Activated CD8-positive, alpha-beta T cell treated with anti-CD3 and anti-CD28 coated beads, Interleukin-2, amount 10 ng/mL, durations not matched to agents 7 days and 5 days (primary cell): ENCODE data around the gene ZDHHC3. TPM values are rescaled to one million over a fixed set of nuclear protein-coding genes. Genes with fewer than 3 reads are reported as not detected.

Experiments
- ATAC-seq: fragments of 150-1000 bp; cut with Tn5 transposase; one replicate; pipeline ENCODE4 v1.10.0; 2021; ENCODE audit warnings: moderate library complexity
- CTCF ChIA-PET: fragments of 350-600 bp; sonication (Branson Sonifier 250); formaldehyde crosslinking; loops from one replicate; lab custom pipeline; 2021; ENCODE audit warnings: antibody characterized with exemption; lab: Charles Lee
- POLR2A ChIA-PET: fragments of 350-600 bp; sonication (Branson Sonifier 250); formaldehyde crosslinking; loops from one replicate; lab custom pipeline; 2021; ENCODE audit warnings: antibody characterized with exemption; lab: Charles Lee
- DNase-seq: peaks from one replicate; pipeline ENCODE4 v3.0.0-alpha.2; 2020
- H3K27ac Mint-ChIP-seq: one replicate; pipeline ENCODE4 v1.8.0; 2021; ENCODE audit warnings: mild to moderate bottlenecking, mixed read lengths
- H3K27me3 Mint-ChIP-seq: one replicate; pipeline ENCODE4 v1.8.0; 2021; ENCODE audit warnings: low read depth, mixed read lengths
- H3K36me3 Mint-ChIP-seq: one replicate; pipeline ENCODE4 v1.8.0; 2021; ENCODE audit warnings: low read depth, mixed read lengths
- H3K4me1 Mint-ChIP-seq: one replicate; pipeline ENCODE4 v1.8.0; 2021; ENCODE audit warnings: low read depth, mixed read lengths
- H3K4me3 Mint-ChIP-seq: one replicate; pipeline ENCODE4 v1.8.0; 2021; ENCODE audit warnings: mild to moderate bottlenecking, mixed read lengths
- H3K9me3 Mint-ChIP-seq: one replicate; pipeline ENCODE4 v1.8.0; 2022; ENCODE audit warnings: mixed read lengths; ENCODE audit not compliant: insufficient read depth
- total RNA-seq, 2 experiments: library from RNA; stranded (reverse); gene quantifications; one replicate each; pipeline ENCODE4 v1.2.3, GENCODE V29; 2021

Gene ZDHHC3
- total RNA-seq, 2 experiments from 2014 or later = 62.3 to 71.3 TPM

GRCh38 chr3:44907612-44908011 is 68.4 kb downstream of the ZDHHC3 start:
- H3K36me3 Mint-ChIP-seq = no peaks in the 10 kb centered on the region
- H3K27ac Mint-ChIP-seq = no peak overlapping the region
- ChIA-PET CTCF (no interaction called here), POLR2A (no interaction called here)
- H3K9me3 Mint-ChIP-seq = no peaks in the 10 kb centered on the region
- ATAC-seq = no peak
- H3K27me3 Mint-ChIP-seq = peaks cover 21% of the 10 kb centered on the region
- H3K4me3 Mint-ChIP-seq = no peak overlapping the region
- no peaks in the 10 kb centered on the region for H3K4me1 Mint-ChIP-seq
- DNase-seq = no peak

DNA sequence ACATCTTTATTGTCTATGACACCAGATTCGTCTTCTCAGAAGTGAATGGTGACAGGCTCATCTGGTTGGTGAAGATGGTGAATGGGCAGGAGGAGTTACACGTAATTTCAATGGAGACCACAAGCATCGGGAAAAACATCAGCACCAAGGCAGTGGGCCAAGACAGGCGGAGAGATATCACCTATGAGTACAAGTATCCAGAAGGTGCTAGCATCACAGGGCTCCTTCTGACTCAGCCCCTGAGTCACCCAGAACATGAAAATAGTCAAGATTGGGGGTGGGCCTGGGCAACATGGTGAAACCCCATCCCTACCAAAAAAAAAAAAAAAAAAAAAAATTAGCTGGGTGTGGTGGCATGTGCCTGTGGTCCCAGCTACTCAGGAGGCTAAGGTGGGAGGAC is 69.0 kb downstream of the ZDHHC3 start:
- Mint-ChIP-seq H3K27ac (no peak overlapping the region), H3K4me3 (no peak overlapping the region), H3K27me3 (peaks cover 21% of the 10 kb centered on the region), H3K36me3 (no peaks in the 10 kb centered on the region), H3K4me1 (no peaks in the 10 kb centered on the region), H3K9me3 (no peaks in the 10 kb centered on the region)
- ChIA-PET CTCF (no interaction called here), POLR2A (no interaction called here)
- ATAC-seq (no peak), DNase-seq (no peak)

GRCh38 chr3:44905446-44906157 is 70.4 kb downstream of the ZDHHC3 start:
- ChIA-PET POLR2A (no interaction called here), CTCF (interaction anchor here (1.4 kb wide), 1 partner anchor 7 kb away, joined by 4 read pairs; no protein-coding TSS in a partner anchor)
- Mint-ChIP-seq H3K4me1 (no peaks in the 10 kb centered on the region), H3K27ac (no peak overlapping the region), H3K27me3 (peaks cover 21% of the 10 kb centered on the region), H3K36me3 (no peaks in the 10 kb centered on the region), H3K9me3 (no peaks in the 10 kb centered on the region), H3K4me3 (no peak overlapping the region)
- no peak for ATAC-seq
- no peak for DNase-seq

- ATAC-seq (no peak), DNase-seq (no peak)
- Mint-ChIP-seq H3K27ac (no peak overlapping the region), H3K9me3 (no peaks in the 10 kb centered on the region), H3K4me3 (no peak overlapping the region), H3K36me3 (no peaks in the 10 kb centered on the region), H3K27me3 (peaks cover 16% of the 10 kb centered on the region), H3K4me1 (no peaks in the 10 kb centered on the region)
- ChIA-PET CTCF (interaction anchor here (1.1 kb wide), 1 partner anchor 11 kb away, joined by 4 read pairs; no protein-coding TSS in a partner anchor), POLR2A (no interaction called here)
These were observed 72.2 kb downstream of the ZDHHC3 start for GRCh38 chr3:44903751-44904150.

DNA sequence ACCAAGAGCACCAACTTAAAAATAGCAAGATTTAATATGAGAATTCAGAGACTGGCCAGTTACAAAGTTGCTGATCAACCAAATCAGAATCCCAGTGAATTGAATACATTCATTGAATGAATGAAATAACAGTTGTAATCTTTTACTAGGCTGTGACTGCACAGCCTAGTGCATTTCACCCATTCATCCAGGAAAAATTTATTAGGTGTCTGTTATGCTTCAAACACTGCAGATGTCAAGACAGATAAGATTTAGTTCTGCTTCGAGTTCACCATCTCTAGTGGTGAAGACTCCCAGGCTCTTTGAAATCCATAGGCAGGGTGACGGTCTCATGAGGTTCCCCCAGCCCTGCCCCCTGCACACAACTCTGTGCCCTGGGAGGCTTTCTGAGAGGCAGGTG is 72.7 kb downstream of the ZDHHC3 start:
- ChIA-PET POLR2A (no interaction called here), CTCF (no interaction called here)
- H3K27ac Mint-ChIP-seq = no peak overlapping the region
- H3K27me3 Mint-ChIP-seq = peaks cover 16% of the 10 kb centered on the region
- H3K9me3 Mint-ChIP-seq = no peaks in the 10 kb centered on the region
- DNase-seq (no peak), ATAC-seq (no peak)
- no peaks in the 10 kb centered on the region for H3K4me1 Mint-ChIP-seq
- H3K36me3 Mint-ChIP-seq = no peaks in the 10 kb centered on the region
- H3K4me3 Mint-ChIP-seq = no peak overlapping the region

DNA sequence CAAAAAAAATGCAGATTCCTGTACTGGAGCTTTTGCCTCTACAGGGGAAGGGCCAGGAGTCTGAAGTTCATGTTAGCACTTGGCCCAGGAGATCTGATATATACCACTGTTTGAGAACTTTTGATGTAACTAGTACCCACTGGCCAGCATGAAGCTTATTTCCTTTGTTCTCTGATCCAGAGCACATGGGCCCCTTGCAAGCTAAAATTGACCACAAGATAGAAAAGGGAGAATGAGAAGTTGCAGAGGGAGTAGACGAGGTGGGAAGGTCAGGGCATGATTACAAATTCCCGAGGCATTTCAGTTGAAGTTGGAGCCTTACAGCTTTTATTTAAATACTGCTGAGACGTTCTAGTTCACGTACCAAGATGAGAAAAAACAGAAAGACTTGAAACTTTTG is 73.3 kb downstream of the ZDHHC3 start:
- Mint-ChIP-seq H3K36me3 (no peaks in the 10 kb centered on the region), H3K27ac (no peak overlapping the region), H3K4me3 (no peak overlapping the region), H3K9me3 (no peaks in the 10 kb centered on the region), H3K4me1 (no peaks in the 10 kb centered on the region), H3K27me3 (peaks cover 9% of the 10 kb centered on the region)
- ATAC-seq = no peak
- CTCF ChIA-PET = interaction anchor here (0.8 kb wide), 2 partner anchors 25 to 370 kb away, joined by 3 read pairs; no protein-coding TSS in a partner anchor
- no peak for DNase-seq
- POLR2A ChIA-PET = no interaction called here

DNA sequence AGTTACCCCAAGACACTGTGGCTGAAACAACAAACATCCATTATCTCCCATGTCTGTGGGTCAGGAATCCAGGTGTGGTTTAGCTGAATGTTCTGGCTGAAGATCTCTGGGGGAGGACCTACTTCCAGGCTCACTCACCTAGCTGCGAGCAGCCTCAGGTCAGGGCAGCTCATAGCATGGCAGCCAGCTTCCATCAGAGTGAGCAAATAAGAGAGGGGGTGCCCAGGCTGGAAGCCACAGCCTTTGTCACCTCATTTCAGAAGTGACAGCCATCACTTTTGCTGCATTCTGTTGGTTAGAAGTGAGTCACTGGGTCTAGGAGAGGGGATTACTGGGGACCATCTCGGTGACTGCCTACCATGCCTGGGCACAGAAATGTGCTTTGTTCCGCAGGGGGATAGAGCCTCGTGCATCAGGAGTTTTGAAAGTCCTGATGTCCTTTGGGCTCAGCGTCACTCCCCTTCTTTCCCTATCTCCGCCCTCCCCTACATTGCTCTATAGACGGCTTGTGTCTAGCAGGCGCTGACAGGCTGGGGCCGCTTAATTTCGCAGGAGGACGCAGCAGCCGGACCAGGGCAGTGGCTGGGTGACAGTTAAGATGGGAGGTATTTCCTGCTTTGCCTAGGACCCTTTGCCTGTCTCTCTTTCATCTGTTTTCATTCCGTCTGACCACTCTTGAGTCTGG is 76.1 kb downstream of the ZDHHC3 start:
- Mint-ChIP-seq H3K4me1 (no peaks in the 10 kb centered on the region), H3K4me3 (no peak overlapping the region), H3K27me3 (peaks cover 5% of the 10 kb centered on the region), H3K9me3 (no peaks in the 10 kb centered on the region), H3K27ac (no peak overlapping the region), H3K36me3 (no peaks in the 10 kb centered on the region)
- ChIA-PET POLR2A (no interaction called here), CTCF (no interaction called here)
- ATAC-seq = no peak
- no peak for DNase-seq

DNA sequence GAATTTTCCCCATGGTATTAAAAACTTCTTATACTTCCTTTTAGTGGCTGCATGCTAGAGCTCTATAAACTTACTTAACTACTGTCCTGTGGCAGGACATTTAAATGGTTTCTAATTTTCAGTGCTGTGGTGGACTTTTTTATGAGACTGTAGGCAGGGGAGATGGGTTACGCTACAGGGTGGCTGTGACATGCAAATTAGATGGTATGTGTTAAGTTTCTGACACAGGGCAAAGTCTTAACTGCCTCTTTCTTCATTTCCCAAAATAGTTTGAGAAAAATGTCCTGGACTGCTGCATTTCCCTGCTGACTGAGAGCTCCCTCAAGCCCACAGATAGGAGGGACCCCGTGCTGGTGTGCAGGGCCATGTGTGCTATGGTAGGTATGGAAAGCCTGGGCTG is 79.5 kb downstream of the ZDHHC3 start:
- POLR2A ChIA-PET = no interaction called here

DNA sequence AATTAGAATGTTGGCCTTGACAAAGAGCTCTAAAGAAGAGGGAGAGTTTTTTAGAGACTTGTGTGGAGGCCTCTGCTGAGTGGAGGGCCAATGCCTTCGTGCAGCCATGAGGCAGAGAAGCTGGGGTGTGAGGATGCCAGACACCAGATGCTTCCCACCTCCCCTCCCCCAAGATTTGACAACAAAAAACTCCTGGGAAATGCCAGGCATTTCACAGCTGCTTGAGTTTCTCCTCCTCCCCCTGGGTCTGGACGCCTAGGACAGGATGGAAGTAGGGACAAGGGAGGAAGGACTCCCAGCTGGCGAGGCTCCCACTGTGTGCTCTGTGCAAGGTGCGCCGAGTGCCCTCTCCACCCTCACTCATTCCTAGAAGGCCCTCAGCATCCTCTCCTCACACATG is 81.5 kb downstream of the ZDHHC3 start:
- no peaks in the 10 kb centered on the region for H3K36me3 Mint-ChIP-seq
- H3K4me1 Mint-ChIP-seq = no peaks in the 10 kb centered on the region
- H3K4me3 Mint-ChIP-seq = no peak overlapping the region
- DNase-seq (no peak), ATAC-seq (no peak)
- CTCF ChIA-PET = no interaction called here
- H3K27me3 Mint-ChIP-seq = peaks cover under 1% of the 10 kb centered on the region
- no peak overlapping the region for H3K27ac Mint-ChIP-seq
- H3K9me3 Mint-ChIP-seq = no peaks in the 10 kb centered on the region
- POLR2A ChIA-PET = no interaction called here

More for the DNA sequence above, 79.5 kb downstream of the ZDHHC3 start:
- Mint-ChIP-seq H3K27ac (no peak overlapping the region), H3K36me3 (no peaks in the 10 kb centered on the region), H3K4me1 (no peaks in the 10 kb centered on the region), H3K4me3 (no peak overlapping the region), H3K27me3 (peaks cover 2% of the 10 kb centered on the region), H3K9me3 (no peaks in the 10 kb centered on the region)
- CTCF ChIA-PET = no interaction called here
- no peak for ATAC-seq
- no peak for DNase-seq

GRCh38 chr3:44893097-44893496 is 82.9 kb downstream of the ZDHHC3 start:
- Mint-ChIP-seq H3K4me1 (no peaks in the 10 kb centered on the region), H3K27ac (no peak overlapping the region), H3K36me3 (no peaks in the 10 kb centered on the region), H3K4me3 (no peak overlapping the region), H3K27me3 (no peaks in the 10 kb centered on the region), H3K9me3 (no peaks in the 10 kb centered on the region)
- POLR2A ChIA-PET = no interaction called here
- no peak for DNase-seq
- ATAC-seq = no peak
- CTCF ChIA-PET = no interaction called here

DNA sequence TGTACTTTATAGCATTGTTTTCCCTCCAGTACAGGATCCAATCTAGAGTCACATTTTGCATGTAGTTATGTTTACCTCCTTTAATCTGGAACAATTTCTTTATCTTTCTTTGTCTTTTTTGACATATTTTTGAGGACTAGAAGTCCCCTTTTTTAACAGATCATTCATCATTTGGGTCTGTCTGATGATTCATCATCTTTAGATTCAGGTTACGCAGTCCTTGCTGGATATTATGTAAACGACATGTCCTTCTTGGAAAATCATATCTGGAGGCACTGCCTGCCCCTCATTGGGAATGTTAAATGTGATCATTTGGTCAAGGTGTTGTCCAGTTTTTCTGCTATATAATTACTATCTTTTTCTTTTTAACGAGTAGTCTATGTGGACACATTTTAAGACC is 83.3 kb downstream of the ZDHHC3 start:
- ATAC-seq (no peak), DNase-seq (no peak)
- Mint-ChIP-seq H3K4me1 (no peaks in the 10 kb centered on the region), H3K4me3 (no peak overlapping the region), H3K27ac (no peak overlapping the region), H3K36me3 (no peaks in the 10 kb centered on the region), H3K9me3 (no peaks in the 10 kb centered on the region), H3K27me3 (no peaks in the 10 kb centered on the region)
- POLR2A ChIA-PET = no interaction called here
- CTCF ChIA-PET = no interaction called here

DNA sequence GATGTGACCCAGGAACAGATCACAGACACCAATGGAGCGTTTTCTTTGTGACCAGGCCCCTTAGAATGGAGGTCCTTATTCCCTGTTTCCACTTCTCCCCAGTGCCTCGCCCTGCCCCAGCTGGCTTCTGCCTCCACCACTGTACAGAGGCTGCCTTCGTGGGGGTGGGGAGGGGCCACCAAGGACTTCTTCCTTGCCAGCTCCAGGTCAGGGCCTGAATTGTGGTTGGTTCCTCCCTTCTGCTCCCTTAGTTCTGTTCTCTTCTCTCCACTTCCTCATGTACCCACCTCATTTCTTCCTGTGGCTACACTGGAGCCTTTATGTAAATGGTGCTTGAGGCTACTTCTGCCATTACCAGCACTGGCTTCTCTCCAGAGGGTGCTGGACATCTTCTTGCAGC is 85.1 kb downstream of the ZDHHC3 start:
- no peaks in the 10 kb centered on the region for H3K9me3 Mint-ChIP-seq
- CTCF ChIA-PET = interaction anchor here (1.3 kb wide), 1 partner anchor 23 kb away, joined by 5 read pairs; no protein-coding TSS in a partner anchor
- no peak for DNase-seq

More for the DNA sequence above, 85.1 kb downstream of the ZDHHC3 start:
- no peaks in the 10 kb centered on the region for H3K36me3 Mint-ChIP-seq
- H3K4me3 Mint-ChIP-seq = no peak overlapping the region
- no peak overlapping the region for H3K27ac Mint-ChIP-seq
- POLR2A ChIA-PET = no interaction called here
- H3K4me1 Mint-ChIP-seq = no peaks in the 10 kb centered on the region
- no peak for ATAC-seq
- no peaks in the 10 kb centered on the region for H3K27me3 Mint-ChIP-seq
